Stimulated activated CD8-positive, alpha-beta memory T cell treated with anti-CD3 and anti-CD28 coated beads, Interleukin-15, amount 100 ng/mL, for 24 hours (primary cell): ENCODE measurements around the gene PSG1.
"Not testable (repeated sequence)": the region's sequence is repeated elsewhere in the genome, so short reads cannot be mapped to it uniquely, and the experiment has no call there.

ENCODE experiments used
- DNase-seq: peaks from one replicate; pipeline ENCODE4 v3.0.0-alpha.2; 2020; ENCODE audit warnings: low read depth

Gene PSG1

GRCh38 chr19:42879613-42880012, at the start of gene PSG1:
Gene PSG1, minus strand, starts transcription at chr19:42879713. Its CDS starts 132 bp downstream, at chr19:42879581.
- no peak for DNase-seq

GRCh38 chr19:42928896-42929295, 49.4 kb upstream of the PSG1 start:
- DNase-seq = no peak

- no peak for DNase-seq
Observed at GRCh38 chr19:42926781-42927180, 47.3 kb upstream of the PSG1 start.

DNA sequence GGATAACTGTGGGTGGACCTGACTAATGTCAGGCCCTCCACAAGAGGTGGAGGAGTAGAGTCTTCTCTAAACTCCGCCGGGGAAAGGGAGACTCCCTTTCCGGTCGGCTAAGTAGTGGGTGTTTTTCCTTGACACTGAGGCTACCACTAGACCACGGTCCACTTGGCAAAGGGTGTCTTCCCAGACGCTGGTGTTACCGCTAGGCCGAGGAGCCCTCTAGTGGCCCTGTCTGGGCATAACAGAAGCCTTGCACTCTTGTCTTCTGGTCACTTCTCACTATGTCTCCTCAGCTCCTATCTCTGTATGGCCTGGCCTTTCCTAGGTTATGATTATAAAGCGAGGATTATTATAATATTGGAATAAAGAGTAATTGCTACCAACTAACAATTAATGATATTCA, 43.6 kb upstream of the PSG1 start:
- DNase-seq = not testable (repeated sequence)

- not testable (repeated sequence) for DNase-seq
Observed at GRCh38 chr19:42920971-42921370, 41.5 kb upstream of the PSG1 start.

DNA sequence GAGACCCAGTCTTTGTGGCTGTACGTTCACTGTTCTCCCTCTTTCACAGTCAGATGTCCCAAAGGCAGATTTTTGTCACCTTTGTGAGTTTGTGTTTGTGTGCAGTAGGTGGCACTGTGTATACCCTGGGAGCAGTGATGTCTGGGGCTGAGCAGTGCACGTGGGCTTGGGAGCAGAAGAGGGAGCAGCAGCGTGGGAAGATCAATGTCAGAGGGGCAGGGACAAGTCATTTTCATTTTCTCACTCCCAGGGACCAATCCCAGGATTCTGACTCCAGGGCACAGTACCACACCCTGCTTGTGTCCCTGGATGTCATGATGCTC, 40.2 kb upstream of the PSG1 start:
- DNase-seq = no peak

DNA sequence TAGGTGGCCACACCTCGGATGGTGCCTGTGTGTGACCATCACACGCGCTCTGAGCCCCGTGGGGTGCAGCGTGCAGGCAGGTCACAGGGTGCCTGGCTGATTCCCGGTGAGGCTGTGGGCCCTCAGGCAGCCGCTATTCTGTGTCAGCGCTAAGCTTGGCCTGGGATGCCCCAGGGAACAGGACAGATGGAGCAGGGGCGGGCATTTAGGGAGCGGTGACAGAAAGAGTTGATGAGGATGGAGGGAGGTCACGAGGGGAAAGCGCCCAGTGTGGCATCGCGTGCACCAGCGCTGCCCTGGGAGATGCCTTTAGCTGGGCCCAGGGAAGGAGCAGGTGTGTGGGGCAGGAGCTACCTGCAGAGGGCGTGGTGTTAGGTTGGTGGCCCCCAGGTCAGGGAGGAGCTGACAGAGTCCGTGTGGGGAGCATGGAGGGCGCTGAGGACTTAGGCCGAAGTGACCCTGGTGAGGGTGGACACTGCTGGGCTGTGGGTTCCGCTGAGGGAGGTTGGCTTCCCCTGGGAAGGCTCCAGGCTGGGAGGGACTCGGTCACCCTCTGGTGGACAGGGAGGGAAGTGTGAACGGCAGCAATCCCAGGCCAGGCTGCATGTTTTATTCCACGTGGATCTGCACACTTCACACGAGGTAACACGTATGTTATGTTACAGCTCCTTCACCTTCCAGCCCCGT, 39.7 kb upstream of the PSG1 start:
- DNase-seq = not testable (repeated sequence)

- DNase-seq = not testable (repeated sequence)
Observed at GRCh38 chr19:42918377-42919069, 39.0 kb upstream of the PSG1 start.

GRCh38 chr19:42917634-42918033, 38.1 kb upstream of the PSG1 start, which contains the start of gene PSG6:
Gene PSG6, minus strand, starts transcription at chr19:42917894. Its CDS starts 102 bp downstream, at chr19:42917792.
- DNase-seq = not testable (repeated sequence)

DNA sequence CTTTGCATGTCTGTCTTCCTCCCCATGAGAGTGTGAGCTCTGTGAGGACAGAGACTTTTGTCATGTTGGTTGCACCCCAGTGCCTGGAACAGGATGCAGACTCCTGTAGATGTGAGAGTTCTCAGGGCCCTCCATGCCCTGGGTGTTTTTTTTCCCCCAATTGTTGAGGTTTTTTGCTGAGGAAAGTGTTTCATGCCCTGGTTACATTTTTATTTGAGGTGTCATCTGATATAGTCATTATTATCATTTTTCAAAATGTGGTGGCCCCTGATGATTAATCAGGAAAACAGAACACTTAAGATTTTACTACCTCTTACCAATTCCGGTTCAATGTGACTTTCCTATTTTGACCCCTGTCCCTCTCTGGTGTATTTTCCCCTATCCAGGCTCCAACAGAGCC, 37.4 kb upstream of the PSG1 start:
- not testable (repeated sequence) for DNase-seq

DNA sequence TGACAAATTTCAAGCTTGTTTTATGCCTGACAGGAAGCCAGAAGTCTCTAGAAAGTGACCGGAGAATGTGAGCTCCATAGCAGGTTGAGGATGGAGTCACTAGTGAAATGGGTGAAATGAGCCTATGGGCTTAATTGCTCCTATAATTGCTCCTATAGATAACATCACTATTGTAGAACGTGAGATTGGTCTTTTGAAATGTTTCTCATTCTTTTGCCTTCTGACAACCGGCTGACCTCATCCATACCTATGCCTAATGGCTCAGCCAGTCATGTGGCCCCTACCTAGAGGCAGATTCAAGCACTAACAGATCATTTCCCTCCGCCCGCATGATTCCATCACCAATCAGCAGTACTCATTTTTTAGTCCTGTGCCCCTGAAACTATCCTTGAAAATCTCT, 34.0 kb upstream of the PSG1 start:
- not testable (repeated sequence) for DNase-seq

DNA sequence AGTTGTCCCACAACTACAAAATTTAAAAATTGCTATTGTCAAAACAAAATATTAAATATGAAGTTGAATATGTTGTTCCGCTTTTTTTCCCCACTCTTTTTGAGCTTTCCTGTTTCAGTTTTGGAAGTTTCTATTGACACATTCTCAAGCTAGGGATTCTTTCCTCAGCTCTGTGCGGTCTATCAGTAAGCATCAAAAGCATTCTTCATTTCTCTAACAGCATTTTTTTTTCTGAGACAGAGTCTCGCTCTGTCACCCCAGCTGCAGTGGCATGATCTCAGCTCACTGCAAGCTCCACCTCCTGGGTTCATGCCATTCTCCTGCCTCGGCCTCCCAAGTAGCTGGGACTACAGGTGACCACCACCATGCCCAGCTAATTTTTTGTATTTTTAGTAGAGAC, 33.4 kb upstream of the PSG1 start:
- not testable (repeated sequence) for DNase-seq

GRCh38 chr19:42911731-42912130, 32.2 kb upstream of the PSG1 start:
- not testable (repeated sequence) for DNase-seq

GRCh38 chr19:42906162-42906561, 26.6 kb upstream of the PSG1 start:
- not testable (repeated sequence) for DNase-seq

GRCh38 chr19:42900561-42900960, 21.0 kb upstream of the PSG1 start:
- DNase-seq = not testable (repeated sequence)

DNA sequence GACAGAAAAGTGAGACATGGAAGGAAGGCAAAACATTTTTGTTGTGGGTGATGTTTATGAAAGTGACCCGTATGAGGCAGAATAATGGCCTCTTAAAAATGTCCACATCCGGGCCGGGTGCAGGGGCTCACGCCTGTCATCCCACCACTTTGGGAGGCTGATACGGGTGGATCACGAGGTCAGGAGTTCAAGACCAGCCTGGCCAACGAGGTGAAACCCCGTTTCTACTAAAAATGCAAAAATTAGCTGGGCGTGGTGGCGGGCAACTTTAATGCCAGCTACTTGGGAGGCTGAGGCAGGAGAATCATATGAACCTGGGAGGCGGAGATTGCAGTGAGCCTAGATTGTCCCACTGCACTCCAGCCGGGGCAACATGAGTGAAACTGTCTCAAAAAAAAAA, 20.2 kb upstream of the PSG1 start:
- DNase-seq = not testable (repeated sequence)

DNA sequence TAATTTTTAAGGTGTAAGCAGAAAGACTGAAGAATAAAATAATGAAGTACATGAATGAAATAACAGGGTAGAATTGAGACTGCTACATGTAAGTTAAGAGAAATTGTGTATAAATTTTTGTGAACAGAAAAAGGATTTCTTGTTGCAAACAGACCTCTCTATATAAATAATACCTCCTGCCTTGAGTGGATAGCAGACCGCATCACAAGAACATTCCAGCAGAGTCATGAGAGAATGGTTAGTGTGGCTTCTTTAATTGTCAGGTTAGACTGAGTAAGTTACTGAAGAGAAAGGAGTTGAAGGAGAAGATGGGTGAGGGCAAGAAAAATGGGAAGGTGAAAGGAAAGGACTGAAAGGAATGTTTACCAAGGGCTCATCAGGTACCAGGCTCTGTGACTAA, 19.6 kb upstream of the PSG1 start:
- not testable (repeated sequence) for DNase-seq

DNA sequence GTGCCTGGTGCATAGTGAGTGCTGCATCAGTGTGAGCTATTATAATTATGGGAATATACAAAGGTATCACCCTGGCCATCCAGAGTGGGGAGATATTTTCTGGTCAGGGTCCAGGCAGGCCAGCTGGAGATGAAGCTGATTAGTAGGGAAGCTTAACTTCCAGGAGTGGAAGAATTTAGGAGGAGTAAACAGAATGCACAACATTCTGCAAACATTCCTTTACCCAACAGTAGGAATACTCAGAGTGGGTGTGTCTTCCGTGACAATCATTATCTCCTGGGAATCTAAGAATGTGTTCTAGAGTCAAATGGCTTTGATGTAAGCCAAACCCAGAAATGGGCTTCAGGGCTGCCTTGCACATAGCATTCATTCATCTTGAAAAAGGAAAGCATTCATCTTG, 19.1 kb upstream of the PSG1 start:
- DNase-seq = not testable (repeated sequence)

DNA sequence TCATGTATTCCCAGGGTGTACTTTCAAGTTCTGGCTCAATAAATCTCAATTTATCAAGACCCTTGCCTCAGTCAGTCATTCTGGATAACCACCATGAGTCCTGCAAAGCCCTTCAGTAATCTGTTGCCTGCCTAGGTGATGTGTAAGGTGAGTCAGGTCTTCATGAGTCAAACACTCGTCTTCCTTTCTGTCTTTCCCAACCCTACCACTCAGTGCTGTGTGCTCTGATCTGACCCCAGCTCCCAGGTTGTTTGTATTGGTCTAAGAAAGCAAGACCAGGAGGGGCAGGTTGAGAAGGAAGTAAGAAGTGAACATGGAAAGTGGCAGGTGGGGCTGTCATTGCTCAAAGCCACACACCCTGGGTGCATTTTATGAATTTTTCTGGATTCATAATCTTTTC, 18.2 kb upstream of the PSG1 start:
- not testable (repeated sequence) for DNase-seq

DNA sequence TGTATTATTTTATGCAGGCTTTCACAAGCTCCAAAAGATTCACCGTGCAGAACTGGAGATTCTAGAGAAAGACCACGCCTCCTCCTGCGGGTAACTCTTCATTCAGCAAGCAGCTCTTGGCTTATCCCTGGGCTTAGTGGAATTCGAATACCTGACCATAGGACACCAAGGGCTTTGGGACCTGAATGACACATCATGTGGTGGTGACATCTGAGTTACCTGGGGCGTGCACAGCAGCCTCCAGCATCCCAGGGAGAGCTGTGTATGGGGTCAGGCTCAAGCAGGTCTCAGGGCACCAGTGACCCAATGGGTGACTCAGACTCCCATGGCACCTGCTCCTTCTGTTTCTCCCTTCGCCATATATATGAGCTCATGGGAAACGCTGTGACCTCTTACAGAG, 10.9 kb upstream of the PSG1 start:
- not testable (repeated sequence) for DNase-seq

DNA sequence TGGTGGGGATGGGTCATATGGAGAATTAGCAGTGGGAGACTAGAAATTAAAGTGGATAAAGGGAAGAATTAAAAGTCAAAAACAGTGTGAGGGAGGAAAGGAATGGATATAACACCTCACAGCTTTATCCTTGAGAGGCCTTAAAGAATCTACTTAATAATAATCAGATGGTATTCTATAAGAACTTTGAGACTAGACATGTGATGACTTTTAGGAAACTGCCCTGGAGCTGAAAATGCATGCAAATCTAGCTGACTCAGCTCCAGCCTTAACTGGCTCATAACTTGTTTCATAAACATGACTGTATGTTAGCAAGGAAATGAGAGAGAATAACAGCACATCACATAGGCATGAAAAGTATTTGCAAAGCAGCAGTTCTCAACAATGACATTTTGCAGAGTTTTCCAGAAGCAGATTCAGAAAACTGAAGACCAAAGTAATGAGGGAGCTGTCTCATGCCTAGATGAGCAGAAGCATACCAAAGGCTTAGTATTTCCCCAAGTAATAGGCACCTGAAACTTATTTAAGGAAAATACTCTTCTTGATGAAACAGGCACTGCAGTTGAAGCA, 8.4 kb upstream of the PSG1 start:
- DNase-seq = not testable (repeated sequence)

GRCh38 chr19:42882730-42883129, 3.2 kb upstream of the PSG1 start:
- DNase-seq = not testable (repeated sequence)

DNA sequence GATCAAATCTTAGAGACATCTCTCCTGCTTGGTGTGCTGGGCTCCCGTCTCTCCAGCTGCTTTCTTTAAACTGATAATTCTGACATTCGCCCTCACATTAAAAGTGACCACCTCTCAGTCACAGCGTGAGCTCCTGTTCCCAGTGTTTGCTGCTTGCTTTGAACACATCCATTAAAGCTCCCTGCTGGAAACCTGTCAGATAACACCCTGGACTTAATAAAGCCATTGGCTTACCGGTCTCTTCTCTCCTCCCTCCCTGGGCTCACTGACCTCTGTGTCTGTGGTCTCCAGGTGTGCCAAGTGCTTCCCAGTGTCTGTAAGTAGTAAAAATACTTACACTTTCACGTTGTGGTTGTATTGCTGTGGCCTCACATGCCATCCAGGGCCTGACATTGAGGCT, 2.5 kb upstream of the PSG1 start:
- not testable (repeated sequence) for DNase-seq
